GM04503 (cell line): ENCODE measurements around the gene CHSY1.

Source experiments
- DNase-seq: peaks from one replicate; pipeline ENCODE4 v3.0.0-alpha.2; 2012; ENCODE audit warnings: low read depth

CHSY1 gene

DNA sequence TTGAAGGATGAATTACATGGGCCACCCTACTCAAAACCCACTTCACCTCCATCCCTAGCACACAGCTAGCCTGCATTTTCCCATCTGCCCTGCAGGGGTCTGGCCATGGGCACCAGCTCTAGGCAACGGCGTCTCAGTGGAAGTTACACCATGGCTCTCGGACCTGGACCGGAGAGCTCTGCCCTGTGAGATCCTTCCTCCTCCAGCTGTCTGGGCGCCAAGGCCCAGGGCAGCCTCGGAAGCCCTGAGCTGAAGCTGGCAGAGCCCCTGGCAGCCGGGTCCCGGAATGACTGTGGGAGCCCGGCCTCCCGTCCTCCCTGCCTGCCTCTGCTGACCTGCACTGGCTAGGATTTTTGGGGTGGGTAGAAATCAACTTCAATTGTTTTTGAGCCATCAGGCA lies 98.9 kb downstream of the CHSY1 start:
- no peak for DNase-seq

DNA sequence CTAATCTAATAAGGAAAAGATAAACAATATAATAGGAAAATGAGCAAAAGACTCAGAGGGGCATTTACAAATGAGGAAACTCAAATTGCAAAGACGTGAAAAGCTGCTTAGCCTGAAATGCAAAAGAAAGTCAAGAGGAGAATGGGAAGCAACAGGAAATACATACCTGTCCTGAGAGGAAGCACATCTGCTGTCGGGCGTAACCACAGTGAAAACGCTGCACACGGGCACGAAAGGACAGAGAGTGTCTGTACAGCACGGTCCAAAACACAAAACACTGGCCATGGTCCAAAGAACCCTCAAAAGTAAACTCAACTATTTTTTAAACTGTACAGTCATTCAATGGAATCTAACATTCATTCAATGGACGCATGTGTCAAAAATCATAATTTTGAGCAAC lies 100.6 kb downstream of the CHSY1 start:
- no peak for DNase-seq

DNA sequence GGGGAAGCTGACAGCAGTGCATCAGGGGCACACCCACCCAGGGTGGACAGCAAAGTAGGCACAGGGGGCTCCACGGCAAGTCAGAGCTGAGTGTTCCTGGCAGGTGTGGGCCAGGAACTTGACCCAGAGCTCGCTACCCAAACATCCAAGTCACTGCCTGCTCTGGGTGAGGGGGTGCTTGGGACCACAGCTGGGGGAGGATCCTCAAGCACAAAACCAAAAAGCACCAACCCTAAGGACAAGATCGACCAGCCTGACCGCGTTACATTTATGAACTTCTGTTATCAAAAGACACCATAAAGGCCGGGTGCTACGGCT lies 101.2 kb downstream of the CHSY1 start:
- DNase-seq = no peak

DNA sequence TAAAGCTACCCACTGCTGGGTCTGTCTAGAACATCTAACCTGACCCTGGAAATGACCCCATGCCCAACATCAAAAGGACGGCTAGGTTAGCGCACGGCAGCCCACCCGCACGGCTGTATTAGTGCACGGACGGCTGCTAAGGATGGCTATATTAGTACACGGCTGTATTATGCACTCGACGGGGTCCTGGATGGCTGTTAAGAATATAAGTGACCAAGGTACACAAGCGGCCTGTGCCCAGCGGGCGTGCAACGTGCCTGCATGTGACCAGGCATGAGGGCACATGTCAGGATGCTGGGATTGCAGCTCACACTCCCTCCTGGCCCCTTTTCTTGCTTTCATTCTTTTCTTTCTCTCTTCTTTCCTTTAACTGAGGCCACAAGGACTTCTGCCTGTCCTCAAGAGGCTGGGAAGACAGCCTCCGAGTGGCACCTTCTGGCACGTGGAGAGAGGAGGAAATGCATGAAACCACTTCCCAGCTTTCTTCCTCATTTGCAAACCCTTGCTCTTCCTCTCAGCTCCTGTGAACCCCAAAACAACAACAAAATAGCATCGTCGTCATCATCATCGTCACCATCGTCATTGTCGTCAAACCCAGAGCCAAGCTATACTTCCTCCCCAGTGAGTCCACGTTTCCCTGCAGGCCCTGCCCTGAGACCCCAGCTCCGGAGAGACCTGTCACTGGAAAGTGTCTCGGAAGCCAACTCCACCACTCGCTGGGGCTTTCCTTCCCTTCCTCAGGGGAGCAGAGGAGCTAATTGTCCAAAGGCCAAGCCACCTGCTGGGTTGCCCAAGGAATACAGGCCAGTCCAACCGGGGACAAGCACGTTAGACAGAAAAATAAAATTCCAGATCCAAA lies 101.8 kb downstream of the CHSY1 start:
- DNase-seq = no peak

- DNase-seq = no peak
Observed at GRCh38 chr15:101148881-101149664, 102.8 kb downstream of the CHSY1 start.

DNA sequence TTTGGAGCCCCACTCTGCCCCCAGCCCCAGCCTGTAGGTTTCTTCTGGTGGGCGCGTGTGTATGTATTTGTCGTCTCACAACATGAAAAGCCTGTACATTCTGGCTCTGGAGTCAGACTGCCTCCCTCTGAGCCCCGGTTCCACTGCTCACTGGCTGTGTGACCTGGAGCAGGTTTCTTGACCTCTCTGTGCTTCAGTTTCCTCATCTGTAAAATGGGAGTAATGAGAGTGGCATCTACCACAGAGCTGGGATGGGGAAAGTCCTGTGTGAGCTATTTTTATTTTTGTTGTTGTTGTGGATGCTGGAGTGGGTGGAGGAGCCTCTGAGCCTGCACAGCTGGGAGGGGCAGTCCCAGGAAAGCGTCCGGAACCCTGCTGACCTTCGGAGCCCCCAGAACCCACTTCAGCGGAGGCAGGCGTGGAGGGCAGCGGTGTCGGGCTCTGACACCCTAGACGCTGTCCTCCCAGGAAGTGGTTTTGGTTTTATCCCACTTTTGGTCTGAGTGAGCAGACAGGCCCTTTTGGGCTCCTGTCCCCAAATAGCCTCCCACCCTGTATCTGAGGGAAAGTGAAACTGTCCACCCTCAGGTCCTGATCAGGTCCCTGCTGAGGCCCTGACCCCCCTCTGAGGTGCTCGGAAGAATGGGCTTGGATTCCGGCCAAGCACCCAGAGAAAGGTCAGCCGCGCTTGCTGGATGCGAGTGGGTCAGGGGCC lies 103.5 kb downstream of the CHSY1 start:
- no peak for DNase-seq

DNA sequence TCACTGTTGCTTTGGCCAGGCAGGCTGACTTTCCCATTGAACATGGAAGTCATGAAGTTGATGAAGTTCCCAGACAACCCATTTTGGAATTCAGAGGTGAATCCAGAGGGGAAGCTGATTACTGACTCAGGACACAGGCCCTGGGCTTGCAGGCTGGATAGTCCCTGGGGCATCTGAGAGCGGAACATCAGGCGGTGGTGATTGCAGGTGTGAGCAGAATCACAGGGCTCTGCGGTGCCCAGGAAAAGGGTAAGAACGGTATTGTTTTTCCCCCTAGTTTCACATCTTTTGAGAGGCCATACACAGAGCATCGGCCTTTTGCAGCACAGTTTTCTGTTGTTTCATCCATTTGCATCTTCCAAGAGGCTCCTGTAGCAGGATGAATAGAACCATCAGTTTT lies 104.7 kb downstream of the CHSY1 start:
- no peak for DNase-seq

DNA sequence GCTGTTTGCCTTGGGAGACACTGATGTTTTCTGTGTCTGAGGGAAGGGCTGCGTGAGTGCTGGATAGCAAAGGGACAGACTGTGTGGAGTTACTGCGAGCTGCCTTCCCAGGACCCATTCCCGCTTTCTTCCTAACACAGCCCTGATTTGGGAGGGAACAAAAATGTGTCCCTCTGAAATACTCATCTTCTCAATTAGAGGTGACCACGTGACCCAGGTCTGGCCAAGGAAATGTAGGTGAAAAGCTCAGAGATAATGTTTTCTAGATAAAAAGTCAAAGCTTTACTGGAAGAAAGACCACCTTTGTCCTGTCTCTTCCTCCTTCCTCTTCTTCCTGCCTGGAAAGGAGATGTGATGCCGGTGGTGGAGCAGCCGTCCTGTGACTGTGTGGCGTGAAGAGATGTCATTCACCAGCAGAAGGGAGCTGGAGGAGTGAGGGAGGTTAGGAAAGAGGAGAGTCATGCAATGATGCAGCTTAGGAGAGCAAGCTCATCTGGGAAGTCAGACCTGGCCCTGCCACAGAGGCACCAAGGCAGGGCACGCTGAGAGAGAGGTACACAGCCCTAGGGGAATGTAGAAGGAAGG lies 105.6 kb downstream of the CHSY1 start:
- DNase-seq = no peak

- no peak for DNase-seq
Observed at GRCh38 chr15:101145362-101145761, 106.5 kb downstream of the CHSY1 start.

- DNase-seq = no peak
Observed at GRCh38 chr15:101143321-101143720, 108.5 kb downstream of the CHSY1 start.

GRCh38 chr15:101142711-101143110 lies 109.1 kb downstream of the CHSY1 start:
- DNase-seq = no peak

GRCh38 chr15:101141926-101142527 lies 109.8 kb downstream of the CHSY1 start:
- DNase-seq = no peak

- DNase-seq = no peak
Observed at GRCh38 chr15:101140697-101141065, 111.2 kb downstream of the CHSY1 start.

- DNase-seq = no peak
Observed at GRCh38 chr15:101139986-101140696, 111.7 kb downstream of the CHSY1 start.

DNA sequence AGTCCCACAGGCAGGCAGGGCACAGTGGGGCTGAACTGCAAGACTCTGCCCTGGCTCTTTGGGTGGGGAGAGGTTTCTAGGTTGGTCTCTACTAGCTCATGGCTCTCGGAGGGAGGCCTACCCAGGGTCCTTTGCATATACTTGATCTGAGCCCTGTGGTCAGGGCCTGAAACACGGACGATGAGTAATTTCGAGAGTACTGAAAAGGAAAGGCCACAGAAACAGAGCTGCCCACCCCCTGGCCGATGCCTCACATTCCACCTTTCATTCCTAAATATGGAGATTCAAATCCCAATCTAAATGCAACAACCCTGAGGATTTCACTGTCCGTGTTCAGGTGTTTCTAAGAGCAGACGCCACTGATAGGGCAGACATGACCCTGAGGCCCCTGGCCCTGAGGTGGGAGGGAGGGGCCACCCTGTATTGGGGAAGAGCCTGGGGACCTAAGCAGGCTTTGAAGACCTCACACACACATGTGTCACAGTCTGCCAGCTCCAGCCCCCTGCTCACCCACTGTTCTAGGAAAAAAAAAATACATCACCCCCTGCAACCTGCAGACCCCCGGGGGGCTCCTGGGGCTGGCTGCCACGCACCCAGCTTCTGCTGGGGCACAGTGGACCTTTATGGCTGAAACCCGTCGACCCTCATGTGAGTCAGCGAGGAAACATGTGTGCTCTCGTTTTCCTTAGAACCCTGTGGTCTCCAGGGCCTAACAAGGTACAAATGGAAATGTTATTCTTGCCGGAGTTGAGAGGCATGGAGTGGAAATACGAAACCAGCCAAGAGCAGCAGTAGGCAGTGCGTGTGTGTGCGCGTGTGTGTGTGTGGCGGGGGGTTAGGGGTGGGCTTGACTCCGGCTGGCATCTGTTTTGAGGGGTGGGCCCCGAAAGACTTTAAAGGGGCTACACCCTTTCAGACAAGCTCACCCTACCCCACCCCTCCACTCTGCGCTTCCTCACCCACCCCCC lies 112.7 kb downstream of the CHSY1 start:
- DNase-seq = no peak

GRCh38 chr15:101138086-101138660 lies 113.7 kb downstream of the CHSY1 start:
- no peak for DNase-seq

DNA sequence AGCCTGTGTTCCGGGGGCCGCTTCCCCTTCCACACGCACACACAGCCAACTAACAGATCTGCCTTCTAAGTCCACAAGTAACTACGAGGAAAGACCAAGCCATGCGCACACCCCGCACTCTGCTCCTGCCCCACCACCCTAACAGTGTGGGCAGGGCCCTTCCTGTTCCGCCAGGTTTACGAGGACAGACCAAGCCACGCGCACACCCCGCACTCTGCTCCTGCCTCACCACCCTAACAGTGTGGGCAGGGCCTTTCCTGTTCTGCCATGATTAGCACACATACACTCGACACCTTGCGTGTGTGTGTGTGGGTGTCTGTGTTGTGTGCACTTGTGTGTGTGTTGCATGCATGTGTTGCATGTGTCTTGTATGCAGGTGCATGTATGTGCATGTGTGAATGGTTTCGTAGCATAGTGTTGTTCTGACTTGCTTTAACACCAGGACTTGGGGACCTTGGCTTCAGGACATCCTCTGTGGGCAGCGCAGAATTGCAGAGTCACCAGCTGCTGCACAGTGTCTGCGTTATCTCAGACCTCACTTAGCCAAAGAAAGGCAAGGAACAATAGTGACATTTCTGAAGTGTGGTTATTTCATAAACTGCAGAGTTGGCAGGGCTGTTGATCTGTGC lies 114.4 kb downstream of the CHSY1 start:
- no peak for DNase-seq

- DNase-seq = no peak
Observed at GRCh38 chr15:101136381-101137268, 115.2 kb downstream of the CHSY1 start.
